H1 (cell line): ENCODE measurements around the gene RHOH. TPM values are rescaled to one million over a fixed set of nuclear protein-coding genes. Genes with fewer than 3 reads are reported as not detected.

Experiments used
- CTCF ChIA-PET: fragments of 300-600 bp; sonication (Branson Sonifier 250); formaldehyde crosslinking; loops from one replicate; lab custom pipeline; 2021; ENCODE audit not compliant: partially characterized antibody; lab: Charles Lee
- POLR2A ChIA-PET: fragments of 300-600 bp; sonication (Branson Sonifier 250); formaldehyde crosslinking; loops from one replicate; lab custom pipeline; 2021; ENCODE audit warnings: inconsistent platforms; ENCODE audit not compliant: partially characterized antibody; lab: Charles Lee
- DNase-seq, 2 experiments: peaks; one replicate each; pipeline versions ENCODE4 v3.0.0 to v3.0.0-alpha.2; 2010 to 2022; ENCODE audit warnings: low spot score in 2 of 2, low read depth in 1 of 2, mixed read lengths in 1 of 2
- FAIRE-seq: peaks from 2 replicates; lab custom pipeline; 2011; peaks lifted over from hg19 to GRCh38; lab: Jason Lieb, UNC
- H2AFZ ChIP-seq: 2 replicates; pipeline ENCODE4 v1.8.1; 2012; ENCODE audit warnings: low read length, inconsistent platforms
- H2AK5ac ChIP-seq: 2 replicates; pipeline ENCODE4 v1.6.1; 2013; ENCODE audit warnings: low read depth, low read length
- H2BK120ac ChIP-seq: replicated peaks from 2 replicates; pipeline ENCODE3; 2013; ENCODE audit warnings: low read depth, low read length, inconsistent platforms
- H2BK12ac ChIP-seq: 2 replicates; pipeline ENCODE4 v1.6.1; 2013; ENCODE audit warnings: low read depth, low read length
- H2BK15ac ChIP-seq: 2 replicates; pipeline ENCODE4 v1.6.1; 2013; ENCODE audit warnings: low read length
- H2BK20ac ChIP-seq: 2 replicates; pipeline ENCODE4 v1.6.1; 2013; ENCODE audit warnings: low read length
- H2BK5ac ChIP-seq: 2 replicates; pipeline ENCODE4 v1.6.1; 2013; ENCODE audit warnings: low read depth, low read length
- H3K14ac ChIP-seq: 2 replicates; pipeline ENCODE4 v1.6.1; 2013; ENCODE audit warnings: inconsistent platforms; ENCODE audit not compliant: insufficient read length
- H3K18ac ChIP-seq: 2 replicates; pipeline ENCODE4 v1.6.1; 2013; ENCODE audit warnings: low read length; ENCODE audit errors: extremely low read depth
- H3K23ac ChIP-seq: 2 replicates; pipeline ENCODE4 v1.6.1; 2013; ENCODE audit warnings: inconsistent platforms; ENCODE audit not compliant: insufficient read length
- H3K23me2 ChIP-seq: 2 replicates; pipeline ENCODE4 v1.6.1; 2013; ENCODE audit warnings: low read depth, low read length
- H3K27ac ChIP-seq: 2 replicates; pipeline ENCODE4 v1.6.1; 2011; ENCODE audit warnings: low read depth, low read length, inconsistent platforms
- H3K27me3 ChIP-seq, 4 experiments: replicated peaks in 1 of 4; 1 replicate in 1 of 4; 2 replicates in 3 of 4; pipeline versions ENCODE4 v1.6.1 to v1.8.1; 2011 to 2013; ENCODE audit warnings: low read length in 3 of 4, mild to moderate bottlenecking in 3 of 4, inconsistent platforms in 2 of 4, mixed read lengths in 2 of 4, moderate library complexity in 1 of 4; ENCODE audit not compliant: control insufficient read depth in 3 of 4, insufficient read depth in 3 of 4; ENCODE audit errors: extremely low read depth in 1 of 4
- H3K36me3 ChIP-seq, 4 experiments: 2 replicates each; pipeline versions ENCODE4 v1.6.1 to v1.8.1; 2011 to 2013; ENCODE audit warnings: mild to moderate bottlenecking in 4 of 4, low read length in 3 of 4, moderate library complexity in 2 of 4, control low read depth in 1 of 4, inconsistent platforms in 1 of 4; ENCODE audit not compliant: insufficient read depth in 4 of 4, control insufficient read depth in 2 of 4
- H3K4ac ChIP-seq: replicated peaks from 2 replicates; pipeline ENCODE3; 2013; ENCODE audit warnings: low read length, low read depth, mixed read lengths, inconsistent platforms; ENCODE audit not compliant: insufficient read length
- H3K4me1 ChIP-seq, 4 experiments: replicated peaks in 1 of 4; 1 replicate in 1 of 4; 2 replicates in 3 of 4; pipeline versions ENCODE4 v1.6.1 to v1.8.1; 2011 to 2013; ENCODE audit warnings: low read length in 3 of 4, inconsistent platforms in 2 of 4, mixed read lengths in 1 of 4; ENCODE audit not compliant: insufficient read depth in 4 of 4, control insufficient read depth in 3 of 4
- H3K4me2 ChIP-seq, 2 experiments: 2 replicates each; pipeline versions ENCODE4 v1.6.1 to v1.8.1; 2011 to 2013; ENCODE audit warnings: low read depth in 2 of 2, low read length in 2 of 2, control low read depth in 1 of 2, inconsistent platforms in 1 of 2, mild to moderate bottlenecking in 1 of 2; ENCODE audit not compliant: insufficient read depth in 1 of 2
- H3K4me3 ChIP-seq, 4 experiments: fragments of 200-600, 300-600 bp in 1 of 4; sonication (generic), shearing (Covaris generic), sonication (Bioruptor Twin) in 1 of 4; 2 replicates each; pipeline versions ENCODE4 v1.5.1 to v1.8.1; 2011 to 2016; ENCODE audit warnings: low read length in 4 of 4, low read depth in 3 of 4, control low read depth in 2 of 4, inconsistent platforms in 2 of 4, mild to moderate bottlenecking in 2 of 4, mixed read lengths in 1 of 4, moderate library complexity in 1 of 4; ENCODE audit not compliant: insufficient read depth in 2 of 4; ENCODE audit errors: extremely low read depth in 1 of 4
- H3K56ac ChIP-seq: replicated peaks from 2 replicates; pipeline ENCODE3; 2013; ENCODE audit warnings: low read depth, mild to moderate bottlenecking, mixed read lengths, low read length, inconsistent platforms; ENCODE audit not compliant: insufficient read length
- H3K79me1 ChIP-seq: 2 replicates; pipeline ENCODE4 v1.6.1; 2013; ENCODE audit warnings: low read depth, low read length, control low read depth
- H3K79me2 ChIP-seq, 2 experiments: 2 replicates each; pipeline versions ENCODE4 v1.6.1 to v1.8.1; 2012 to 2013; ENCODE audit warnings: low read length in 2 of 2, mild to moderate bottlenecking in 2 of 2, inconsistent platforms in 1 of 2; ENCODE audit not compliant: insufficient read depth in 2 of 2, control insufficient read depth in 1 of 2
- H3K9ac ChIP-seq, 4 experiments: replicated peaks in 1 of 4; 1 replicate in 1 of 4; 2 replicates in 3 of 4; pipeline versions ENCODE4 v1.6.1 to v1.8.1; 2011 to 2013; ENCODE audit warnings: low read depth in 3 of 4, low read length in 3 of 4, control low read depth in 2 of 4, mild to moderate bottlenecking in 2 of 4, moderate library complexity in 2 of 4, inconsistent platforms in 1 of 4; ENCODE audit errors: extremely low read depth in 1 of 4
- H3K9me3 ChIP-seq, 2 experiments: 2 replicates each; pipeline versions ENCODE4 v1.6.1 to v1.8.1; 2012 to 2013; ENCODE audit warnings: mild to moderate bottlenecking in 2 of 2, moderate library complexity in 2 of 2, control low read depth in 1 of 2, inconsistent platforms in 1 of 2, low read depth in 1 of 2, low read length in 1 of 2, mixed read lengths in 1 of 2; ENCODE audit not compliant: insufficient read depth in 2 of 2
- H4K20me1 ChIP-seq, 2 experiments: replicated peaks in 1 of 2; 2 replicates each; pipeline versions ENCODE3 to v1.8.1; 2011 to 2013; ENCODE audit warnings: inconsistent platforms in 2 of 2, low read length in 2 of 2, mild to moderate bottlenecking in 1 of 2; ENCODE audit not compliant: insufficient read depth in 2 of 2, control insufficient read depth in 1 of 2
- H4K5ac ChIP-seq: 2 replicates; pipeline ENCODE4 v1.6.1; 2013; ENCODE audit warnings: low read length, low read depth, mixed read lengths, inconsistent platforms; ENCODE audit not compliant: insufficient read length
- H4K8ac ChIP-seq: 2 replicates; pipeline ENCODE4 v1.8.0; 2013; ENCODE audit warnings: mild to moderate bottlenecking, moderate library complexity, low read length, inconsistent platforms; ENCODE audit not compliant: insufficient read depth; ENCODE audit errors: extremely low read depth
- H4K91ac ChIP-seq: replicated peaks from 2 replicates; pipeline ENCODE3; 2013; ENCODE audit warnings: low read length, mixed read lengths, inconsistent platforms; ENCODE audit not compliant: insufficient read length
- ASH2L ChIP-seq: fragments of 200-600, 300-600 bp; sonication (generic); IDR thresholded peaks from one replicate; pipeline ENCODE4 v1.7.1; 2017; ENCODE audit warnings: low read length
- CEBPB ChIP-seq: IDR thresholded peaks from 2 replicates; pipeline ENCODE4 v1.6.1; 2012; ENCODE audit warnings: low read depth, low read length
- CHD1 ChIP-seq: IDR thresholded peaks from 2 replicates; pipeline ENCODE4 v1.6.1; 2012; ENCODE audit warnings: low read depth, low read length, improper control_type of control experiment
- GABPA ChIP-seq: IDR thresholded peaks from 2 replicates; pipeline ENCODE4 v1.6.1; 2011; ENCODE audit warnings: mild to moderate bottlenecking, low read length, moderate library complexity, borderline replicate concordance; ENCODE audit not compliant: insufficient read depth
- KDM4A ChIP-seq: IDR thresholded peaks from one replicate; pipeline ENCODE4 v1.7.1; 2012; ENCODE audit warnings: low read depth, mild to moderate bottlenecking, moderate library complexity, low read length, inconsistent platforms; ENCODE audit not compliant: severe bottlenecking
- POLR2AphosphoS5 ChIP-seq: IDR thresholded peaks from 2 replicates; pipeline ENCODE4 v1.6.1; 2011; ENCODE audit warnings: low read depth, low read length
- SIRT6 ChIP-seq: IDR thresholded peaks from one replicate; pipeline ENCODE4 v1.7.1; 2012; ENCODE audit warnings: low read length, inconsistent platforms
- WGBS, 2 experiments: shearing (Covaris generic) in 1 of 2; methylation state at CpG; one replicate each; pipeline versions ENCODE4 v1.1.6 to v1.1.7; 2013 to 2015; ENCODE audit warnings: low lambda C conversion rate in 2 of 2, mixed read lengths in 2 of 2, inconsistent platforms in 1 of 2, low coverage in 1 of 2, missing lambda C conversion rate in 1 of 2; ENCODE audit not compliant: insufficient replicate concordance in 2 of 2, insufficient coverage in 1 of 2, insufficient read length in 1 of 2; ENCODE audit errors: extremely low coverage in 1 of 2, missing lambda C conversion rate in 1 of 2; 5-methylcytosine and 5-hydroxymethylcytosine counted together
- polyA plus RNA-seq, 7 experiments: library from polyadenylated mRNA; depleted of rRNA in 3 of 7; stranded (reverse) in 5 of 7; unstranded in 2 of 7; fragments of >200 nt in 5 of 7; fragments of 200-250 nt in 2 of 7; gene quantifications; 1 replicate in 5 of 7; 2 replicates in 1 of 7; 4 replicates in 1 of 7; pipeline versions ENCODE4 v1.2.1 to v1.2.3, GENCODE V29; 2011 to 2013; ENCODE audit warnings: missing spikeins in 2 of 7, mixed read lengths in 2 of 7
- total RNA-seq: library from RNA; stranded (reverse); fragmentation: NEBNext Ultra II Directional; extraction: Animal tissue kit (Norgen Biotek cat#: 25700); gene quantifications from 2 replicates; pipeline ENCODE4 v1.2.1, GENCODE V29; 2021

Gene RHOH
- total and polyA plus RNA-seq, 2 of the 8 experiments (the other 6 are each of a cell fraction or from before 2014, with no cell fraction given) = 5.9 to 6.9 TPM

GRCh38 chr4:40152637-40153036 is 44.2 kb upstream of the RHOH start:
- WGBS, 2 experiments = 93% methylated on average over 4 of the region's 4 CpGs; no CpG with 5 or more reads in 1 of the 2 experiments
- FAIRE-seq = no peak
- Histone ChIP-seq H3K18ac (no peak overlapping the region), H3K79me1 (no peaks in the 10 kb centered on the region), H3K4me3 (no peak overlapping the region), H4K20me1 (no peaks in the 10 kb centered on the region), H2BK120ac (no peak overlapping the region)
- CTCF ChIA-PET = interaction anchor here (0.5 to 2.0 kb wide), 3 partner anchors 55 to 169 kb away, joined by 3 to 7 read pairs (median 4); no protein-coding TSS in a partner anchor
- no peak for DNase-seq
- no peak for TF ChIP-seq ASH2L
- no peak for TF ChIP-seq CEBPB
- TF ChIP-seq SIRT6 = no peak
- TF ChIP-seq KDM4A = no peak
- no peak for TF ChIP-seq GABPA
- TF ChIP-seq POLR2AphosphoS5 = no peak
- TF ChIP-seq CHD1 = no peak
- TF ChIP-seq, all 59 proteins: peak for 0
- Histone ChIP-seq H3K27me3 (no peaks in the 10 kb centered on the region), H2BK20ac (no peak overlapping the region), H4K8ac (no peak overlapping the region; the same call in 1 of the 2 replicates), H3K27ac (no peak overlapping the region), H4K91ac (no peak overlapping the region), H3K14ac (no peak overlapping the region), H3K23ac (no peak overlapping the region), H2BK5ac (no peak overlapping the region), H3K9ac (no peak overlapping the region), H3K36me3 (peaks cover 0 to 23% (median 9%) of the 10 kb centered on the region in 4 experiments; a peak in 4 of 8 replicates), H3K56ac (no peak overlapping the region), H2AK5ac (no peak overlapping the region), H3K4ac (no peak overlapping the region), H2BK12ac (no peak overlapping the region), H3K23me2 (no peaks in the 10 kb centered on the region), H3K4me1 (no peaks in the 10 kb centered on the region), H3K4me2 (no peak overlapping the region), H3K79me2 (no peaks in the 10 kb centered on the region), H2AFZ (no peak overlapping the region), H4K5ac (no peak overlapping the region), H3K9me3 (peaks cover 11 to 13% of the 10 kb centered on the region in 2 experiments), H2BK15ac (no peak overlapping the region)
- POLR2A ChIA-PET = interaction anchor here (0.6 to 1.5 kb wide), 2 partner anchors 8 to 341 kb away, joined by 3 to 5 read pairs; no protein-coding TSS in a partner anchor
